A549 (cell line): Measurements from ENCODE around the gene TMEM269. TPM values are rescaled to one million over a fixed set of nuclear protein-coding genes. Genes with fewer than 3 reads are reported as not detected.
A peak's percentile ranks its signal among the peaks of the same experiment; 100 is the strongest.

Source experiments
- ATAC-seq, 2 experiments: fragments of 200-7000 bp in 1 of 2; fragments of >200 bp in 1 of 2; cut with Nextera tagmentation in 1 of 2; cut with Tn5 transposase in 1 of 2; 3 replicates each; pipeline versions ENCODE4 v1.8.0 to v1.9.1; 2018 to 2020; ENCODE audit warnings: mild to moderate bottlenecking in 1 of 2, moderate library complexity in 1 of 2
- CTCF ChIA-PET: fragments of 300-600 bp; sonication (Branson Sonifier 250); formaldehyde crosslinking; extraction: SDS; loops from one replicate; lab custom pipeline; 2021; ENCODE audit warnings: antibody characterized with exemption, inconsistent platforms; lab: Yijun Ruan, JAX
- POLR2A ChIA-PET: fragments of 350-600 bp; formaldehyde crosslinking; extraction: SDS; loops from one replicate; lab custom pipeline; 2021; ENCODE audit warnings: antibody characterized with exemption, inconsistent platforms; lab: Yijun Ruan, JAX
- DNase-seq, 2 experiments: peaks; one replicate each; pipeline versions ENCODE4 v3.0.0 to v3.0.0-alpha.2; 2011 to 2016; ENCODE audit warnings: low read depth in 1 of 2, low spot score in 1 of 2
- FAIRE-seq: peaks from 2 replicates; lab custom pipeline; 2011; peaks lifted over from hg19 to GRCh38; lab: Jason Lieb, UNC
- H3K27ac ChIP-seq, 2 experiments: fragments of >200 bp; sonication (Bioruptor Twin); formaldehyde crosslinking; 3 replicates each; pipeline ENCODE4 v1.5.1; 2016 to 2017
- H3K4me1 ChIP-seq: fragments of >200 bp; sonication (Bioruptor Twin); formaldehyde crosslinking; 3 replicates; pipeline ENCODE4 v1.6.1; 2016
- H3K4me2 ChIP-seq: fragments of >200 bp; sonication (Bioruptor Twin); formaldehyde crosslinking; 3 replicates; pipeline ENCODE4 v1.6.1; 2016
- H3K4me3 ChIP-seq: fragments of >200 bp; sonication (Bioruptor Twin); formaldehyde crosslinking; 3 replicates; pipeline ENCODE4 v1.5.1; 2016
- H3K9me3 ChIP-seq: fragments of >200 bp; sonication (Bioruptor Twin); formaldehyde crosslinking; 3 replicates; pipeline ENCODE4 v1.6.1; 2016
- ATOH8 ChIP-seq: fragments of 250-450 bp; sonication (Bioruptor Pico); IDR thresholded peaks from 2 replicates; pipeline ENCODE4 v1.5.0; 2020; ENCODE audit warnings: low read depth, mild to moderate bottlenecking, moderate library complexity
- BCL3 ChIP-seq: fragments of >200 bp; sonication (Bioruptor Twin); formaldehyde crosslinking; IDR thresholded peaks from 3 replicates; pipeline ENCODE4 v1.6.1; 2016
- BHLHE40 ChIP-seq: IDR thresholded peaks from 2 replicates; pipeline ENCODE4 v1.6.1; 2012; ENCODE audit warnings: low read depth, low read length, inconsistent platforms
- CHD4 ChIP-seq: fragments of 200-600 bp; sonication (generic); IDR thresholded peaks from 2 replicates; pipeline ENCODE4 v1.6.1; 2016; ENCODE audit warnings: antibody characterized with exemption, mild to moderate bottlenecking, borderline replicate concordance
- EHMT2 ChIP-seq: fragments of 200-600 bp; sonication (generic); IDR thresholded peaks from 2 replicates; pipeline ENCODE4 v1.6.1; 2016; ENCODE audit warnings: antibody characterized with exemption, low read depth, mild to moderate bottlenecking, moderate library complexity
- EP300 ChIP-seq, 2 experiments: fragments of >200 bp; sonication (Bioruptor Twin); formaldehyde crosslinking; IDR thresholded peaks; 2 replicates in 1 of 2; 3 replicates in 1 of 2; pipeline ENCODE4 v1.6.1; 2016 to 2017
- ESRRA ChIP-seq: fragments of 150-350 bp; IDR thresholded peaks from 2 replicates; pipeline ENCODE4 v1.6.1; 2014; ENCODE audit warnings: mild to moderate bottlenecking, low read length, borderline replicate concordance
- FOSL2 ChIP-seq, 2 experiments: fragments of 450-650 bp in 1 of 2; fragments of >200 bp in 1 of 2; sonication (Bioruptor Twin) in 1 of 2; formaldehyde crosslinking; IDR thresholded peaks; 2 replicates each; pipeline versions ENCODE4 v1.5.0 to v1.6.1; 2016 to 2020; ENCODE audit warnings: mild to moderate bottlenecking in 1 of 2, moderate library complexity in 1 of 2
- GATA3 ChIP-seq: IDR thresholded peaks from 2 replicates; pipeline ENCODE4 v1.6.1; 2012; ENCODE audit warnings: borderline replicate concordance
- HOXA7 ChIP-seq: fragments of 250-450 bp; sonication (Bioruptor Pico); IDR thresholded peaks from 2 replicates; pipeline ENCODE4 v1.5.0; 2020; ENCODE audit warnings: mild to moderate bottlenecking, moderate library complexity
- HOXB5 ChIP-seq: fragments of 250-450 bp; sonication (Bioruptor Pico); IDR thresholded peaks from 2 replicates; pipeline ENCODE4 v1.5.0; 2020; ENCODE audit warnings: mild to moderate bottlenecking, moderate library complexity
- JUN ChIP-seq, 2 experiments: fragments of >200 bp; sonication (Bioruptor Twin); formaldehyde crosslinking; IDR thresholded peaks; 2 replicates in 1 of 2; 3 replicates in 1 of 2; pipeline ENCODE4 v1.6.1; 2016 to 2017
- KDM5A ChIP-seq: fragments of 200-600 bp; sonication (generic); IDR thresholded peaks from 2 replicates; pipeline ENCODE4 v1.6.1; 2016; ENCODE audit warnings: antibody characterized with exemption, mild to moderate bottlenecking
- MAFK ChIP-seq: fragments of 450-650 bp; IDR thresholded peaks from 2 replicates; pipeline ENCODE4 v1.6.1; 2014; ENCODE audit not compliant: partially characterized antibody
- NFE2L2 ChIP-seq: fragments of 150-350 bp; conservative IDR thresholded peaks from 2 replicates; pipeline ENCODE4 v1.6.1; 2014; ENCODE audit warnings: low read length
- NPAS2 ChIP-seq: fragments of 250-450 bp; sonication (Bioruptor Pico); IDR thresholded peaks from 2 replicates; pipeline ENCODE4 v1.8.0; 2022; ENCODE audit warnings: mild to moderate bottlenecking, moderate library complexity, borderline replicate concordance
- NR3C1 ChIP-seq: fragments of >200 bp; sonication (Bioruptor Twin); formaldehyde crosslinking; IDR thresholded peaks from 3 replicates; pipeline ENCODE4 v1.6.1; 2017
- POLR2A ChIP-seq: IDR thresholded peaks from 2 replicates; pipeline ENCODE4 v1.6.1; 2012; ENCODE audit warnings: mild to moderate bottlenecking, low read length
- RFX5 ChIP-seq: fragments of 450-650 bp; IDR thresholded peaks from 2 replicates; pipeline ENCODE4 v1.7.1; 2014; ENCODE audit warnings: antibody characterized with exemption, mild to moderate bottlenecking, moderate library complexity
- SMC3 ChIP-seq: fragments of >200 bp; sonication (Bioruptor Twin); formaldehyde crosslinking; IDR thresholded peaks from 3 replicates; pipeline ENCODE4 v1.6.1; 2018; ENCODE audit warnings: inconsistent platforms
- ZNF302 ChIP-seq: fragments of 250-450 bp; sonication (Bioruptor Pico); IDR thresholded peaks from 2 replicates; pipeline ENCODE4 v1.9.0; 2021; ENCODE audit warnings: inconsistent platforms, mild to moderate bottlenecking, moderate library complexity
- WGBS: methylation state at CpG from one replicate; pipeline ENCODE4 v1.1.6; 2017; ENCODE audit errors: missing lambda C conversion rate; 5-methylcytosine and 5-hydroxymethylcytosine counted together
- polyA plus RNA-seq, 4 experiments: library from polyadenylated mRNA; depleted of rRNA in 3 of 4; stranded (reverse); fragments of >200 nt; fragmentation: RNase III in 1 of 4; extraction: RNeasy Plus Mini Kit Qiagen cat#74134 plus additional on column Dnase treatment in 1 of 4; gene quantifications; 2 replicates in 3 of 4; 3 replicates in 1 of 4; pipeline ENCODE4 v1.2.3, GENCODE V29; 2011 to 2017
- TF ChIP-seq, protein P1 (sequence below): fragments of 150-350 bp; IDR thresholded peaks from 2 replicates; pipeline ENCODE4 v1.6.1; 2014; ENCODE audit warnings: low read depth, mild to moderate bottlenecking, low read length
- TF ChIP-seq, protein P2 (sequence below): IDR thresholded peaks from 2 replicates; pipeline ENCODE4 v1.6.1; 2012

Gene TMEM269
- polyA plus RNA-seq, 2 of the 4 experiments (the other 2 are of a cell fraction): 0.21 TPM

DNA sequence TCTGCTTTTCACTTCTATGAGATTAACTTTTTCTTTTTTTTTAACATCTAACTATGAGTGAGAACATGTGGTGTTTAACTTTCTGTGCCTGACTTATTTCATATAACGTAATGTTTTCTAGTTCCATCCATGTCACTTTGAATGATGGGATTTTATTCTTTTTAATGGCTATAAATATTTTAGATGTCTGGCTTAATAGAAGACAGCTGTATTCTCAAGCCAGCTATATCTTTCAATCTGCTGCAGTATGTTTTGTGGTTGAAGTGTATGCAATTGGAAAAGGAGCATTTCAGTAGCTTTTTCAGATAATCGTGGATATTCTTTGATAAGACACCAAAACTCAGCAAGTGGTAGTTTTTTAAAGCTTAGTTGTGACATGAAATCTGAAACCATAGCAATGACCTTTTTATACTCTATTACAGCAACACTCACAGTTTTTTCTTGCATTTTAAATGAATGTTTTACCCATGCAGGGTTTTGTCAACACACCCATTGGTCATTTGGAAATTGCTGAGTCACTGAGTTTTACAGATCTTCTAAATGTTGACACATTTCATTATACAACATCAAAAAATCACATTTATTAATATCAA is 38.1 kb downstream of the TMEM269 start:
- TF ChIP-seq EP300 (IDR thresholded peaks at IDR 0.05) (no peak), NFE2L2 (peak; percentile 97), FOSL2 (IDR thresholded peaks at IDR 0.05) (no peak), FOSL2 (CRISPR knock-in tag; IDR thresholded peaks at IDR 0.05) (0 out of 2 replicates have a peak, but pooled peaks have one; percentile 12), MAFK (peak; percentile 98)
- H3K9me3 ChIP-seq: no peaks in the 10 kb centered on the region
- DNase-seq (peak in 1 of 2 experiments; percentile 25), FAIRE-seq (peak; percentile 63), ATAC-seq (no peak)
- WGBS: 58% methylated on average over 2 of the region's 2 CpGs
- peak overlapping the region; percentile 60 for H3K4me2 ChIP-seq
- peaks cover 34% of the 10 kb centered on the region for H3K4me1 ChIP-seq
- no peak overlapping the region for H3K4me3 ChIP-seq
- H3K27ac ChIP-seq: peak overlapping the region; percentile 70 to 77
- ChIA-PET POLR2A (interaction anchor here (3.1 kb wide), 1 partner anchor 24 kb away, joined by 14 read pairs; the partner anchor contains the start of gene ZNF691), CTCF (no interaction called here)

GRCh38 chr1:42824481-42825035 is 39.8 kb downstream of the TMEM269 start:
- Histone ChIP-seq H3K4me2 (no peak overlapping the region), H3K4me1 (peaks cover 33% of the 10 kb centered on the region), H3K4me3 (no peak overlapping the region), H3K9me3 (no peaks in the 10 kb centered on the region), H3K27ac (peak overlapping the region in 1 of 2 experiments; percentile 21; a peak in 1 of 6 replicates)
- ATAC-seq (no peak), DNase-seq (no peak), FAIRE-seq (no peak)
- POLR2A ChIA-PET: interaction anchor here (3.1 kb wide), 1 partner anchor 22 kb away, joined by 14 read pairs; the partner anchor contains the start of gene ZNF691
- CTCF ChIA-PET: interaction anchor here (0.6 to 1.8 kb wide), 3 partner anchors 22 to 798 kb away, joined by 3 to 4 read pairs (median 4); partner anchors contain the start of gene ZNF691
- TF ChIP-seq CHD4: no peak
- TF ChIP-seq BCL3: no peak
- TF ChIP-seq EP300 (IDR thresholded peaks at IDR 0.05): no peak
- TF ChIP-seq BHLHE40: no peak
- no peak for TF ChIP-seq JUN (IDR thresholded peaks at IDR 0.05)
- no peak for TF ChIP-seq ZNF302 (CRISPR knock-in tag)
- 92% methylated on average over 4 of the region's 4 CpGs for WGBS

DNA sequence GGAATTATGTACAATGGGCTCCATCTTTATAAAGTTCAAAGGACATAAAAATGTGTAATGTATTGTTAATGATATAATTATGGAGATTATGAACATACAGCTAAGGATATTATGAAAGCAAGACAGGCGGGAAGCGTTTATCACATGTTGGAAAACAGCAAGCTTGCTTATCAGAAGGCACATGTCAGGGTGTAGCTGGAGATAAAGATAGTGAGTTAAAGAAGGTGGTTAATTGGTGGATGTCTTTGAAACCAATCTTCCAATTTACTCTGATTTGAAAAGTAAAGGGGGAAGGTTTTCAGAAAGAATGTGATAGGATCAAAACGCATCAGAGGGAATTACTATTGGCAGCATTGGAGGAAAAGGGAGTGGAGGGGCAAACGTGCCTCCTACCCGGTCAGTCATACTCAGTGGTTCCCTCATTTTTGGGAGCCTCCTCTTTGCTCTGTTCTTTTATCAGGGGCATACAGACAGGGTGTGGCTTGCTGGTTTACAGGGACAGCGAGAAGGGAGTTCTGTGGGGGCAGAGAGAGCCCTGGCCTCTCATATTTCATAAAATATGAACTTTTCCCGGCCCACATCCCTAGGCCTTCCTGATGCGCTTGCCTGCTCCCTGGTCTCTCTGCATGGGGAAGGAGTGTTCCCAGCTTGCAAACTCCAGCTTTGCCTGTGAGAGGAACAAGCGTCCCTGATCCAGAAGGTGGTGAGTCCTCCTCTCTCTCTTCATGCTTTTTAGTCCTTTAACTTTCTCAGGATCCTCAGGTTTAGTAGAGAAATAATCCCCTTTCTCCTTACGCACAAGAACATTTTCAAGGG is 40.5 kb downstream of the TMEM269 start:
- ChIA-PET POLR2A (interaction anchor here (3.1 kb wide), 1 partner anchor 21 kb away, joined by 14 read pairs; the partner anchor contains the start of gene ZNF691), CTCF (interaction anchor here (0.9 to 1.8 kb wide), 2 partner anchors 21 to 47 kb away, joined by 4 read pairs; partner anchors contain the start of gene ZNF691)
- WGBS: 90% methylated on average over 10 of the region's 10 CpGs
- FAIRE-seq (no peak), DNase-seq (no peak), ATAC-seq (no peak)
- H3K9me3 ChIP-seq: no peaks in the 10 kb centered on the region
- TF ChIP-seq ATOH8 (CRISPR knock-in tag): no peak
- no peak for TF ChIP-seq HOXA7 (CRISPR knock-in tag)
- no peak for TF ChIP-seq NPAS2 (CRISPR knock-in tag)
- no peak overlapping the region for H3K27ac ChIP-seq
- no peak overlapping the region for H3K4me3 ChIP-seq
- H3K4me1 ChIP-seq: peaks cover 33% of the 10 kb centered on the region
- no peak overlapping the region for H3K4me2 ChIP-seq

DNA sequence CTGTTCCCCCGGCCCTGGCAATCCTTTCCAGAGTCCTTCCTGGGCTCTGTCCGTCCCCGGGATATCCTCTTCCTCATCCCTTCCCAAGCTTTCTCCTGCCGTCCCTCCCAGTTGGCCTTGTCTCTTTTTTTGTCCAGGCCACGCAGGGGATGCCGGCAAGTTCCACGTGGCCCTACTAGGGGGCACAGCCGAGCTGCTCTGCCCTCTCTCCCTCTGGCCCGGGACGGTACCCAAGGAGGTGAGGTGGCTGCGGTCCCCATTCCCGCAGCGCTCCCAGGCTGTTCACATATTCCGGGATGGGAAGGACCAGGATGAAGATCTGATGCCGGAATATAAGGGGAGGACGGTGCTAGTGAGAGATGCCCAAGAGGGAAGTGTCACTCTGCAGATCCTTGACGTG is 45.8 kb downstream of the TMEM269 start:
- POLR2A ChIA-PET: interaction anchor here (1.1 kb wide), 1 partner anchor 16 kb away, joined by 3 read pairs; the partner anchor contains the start of gene ZNF691
- TF ChIP-seq RFX5 (no peak), SMC3 (no peak), KDM5A (no peak), HOXB5 (CRISPR knock-in tag) (no peak), ESRRA (no peak), GATA3 (no peak), EHMT2 (no peak), NR3C1 (no peak), POLR2A (no peak)
- TF ChIP-seq, protein P1, sequence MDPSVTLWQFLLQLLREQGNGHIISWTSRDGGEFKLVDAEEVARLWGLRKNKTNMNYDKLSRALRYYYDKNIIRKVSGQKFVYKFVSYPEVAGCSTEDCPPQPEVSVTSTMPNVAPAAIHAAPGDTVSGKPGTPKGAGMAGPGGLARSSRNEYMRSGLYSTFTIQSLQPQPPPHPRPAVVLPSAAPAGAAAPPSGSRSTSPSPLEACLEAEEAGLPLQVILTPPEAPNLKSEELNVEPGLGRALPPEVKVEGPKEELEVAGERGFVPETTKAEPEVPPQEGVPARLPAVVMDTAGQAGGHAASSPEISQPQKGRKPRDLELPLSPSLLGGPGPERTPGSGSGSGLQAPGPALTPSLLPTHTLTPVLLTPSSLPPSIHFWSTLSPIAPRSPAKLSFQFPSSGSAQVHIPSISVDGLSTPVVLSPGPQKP: no peak
- TF ChIP-seq, protein P2, sequence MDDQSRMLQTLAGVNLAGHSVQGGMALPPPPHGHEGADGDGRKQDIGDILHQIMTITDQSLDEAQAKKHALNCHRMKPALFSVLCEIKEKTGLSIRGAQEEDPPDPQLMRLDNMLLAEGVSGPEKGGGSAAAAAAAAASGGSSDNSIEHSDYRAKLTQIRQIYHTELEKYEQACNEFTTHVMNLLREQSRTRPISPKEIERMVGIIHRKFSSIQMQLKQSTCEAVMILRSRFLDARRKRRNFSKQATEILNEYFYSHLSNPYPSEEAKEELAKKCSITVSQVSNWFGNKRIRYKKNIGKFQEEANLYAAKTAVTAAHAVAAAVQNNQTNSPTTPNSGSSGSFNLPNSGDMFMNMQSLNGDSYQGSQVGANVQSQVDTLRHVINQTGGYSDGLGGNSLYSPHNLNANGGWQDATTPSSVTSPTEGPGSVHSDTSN: no peak

More for the DNA sequence above, 45.8 kb downstream of the TMEM269 start:
- Histone ChIP-seq H3K4me3 (no peak overlapping the region), H3K27ac (no peak overlapping the region), H3K4me2 (no peak overlapping the region), H3K4me1 (no peaks in the 10 kb centered on the region), H3K9me3 (no peaks in the 10 kb centered on the region)
- no peak for FAIRE-seq
- no peak for DNase-seq
- CTCF ChIA-PET: interaction anchor here (0.6 to 2.1 kb wide), 5 partner anchors 11 to 243 kb away, joined by 3 to 5 read pairs (median 3); partner anchors contain the start of gene ZNF691
- 93% methylated on average over 16 of the region's 17 CpGs for WGBS
- no peak for ATAC-seq
